MCF 10A (cell line): ENCODE measurements around the gene GP9. TPM values are rescaled to one million over a fixed set of nuclear protein-coding genes. Genes with fewer than 3 reads are reported as not detected.

ENCODE experiments used
- BruUV-seq: library from RNA; stranded (reverse); fragments of 400-500 nt; replicated peaks from 2 replicates; lab custom pipeline; 2021; lab: Mats Ljungman, UMichigan
- CTCF ChIA-PET: fragments of 300-600 bp; sonication (Branson Sonifier 250); formaldehyde crosslinking; extraction: SDS; loops from one replicate; lab custom pipeline; 2021; ENCODE audit warnings: antibody characterized with exemption, inconsistent platforms; lab: Yijun Ruan, JAX
- POLR2A ChIA-PET: fragments of 300-600, 350-650 bp; sonication (Branson Sonifier 250); formaldehyde crosslinking; extraction: SDS; loops from one replicate; lab custom pipeline; 2020; ENCODE audit warnings: antibody characterized with exemption, inconsistent platforms; lab: Yijun Ruan, JAX
- DNase-seq: peaks from one replicate; pipeline ENCODE4 v3.0.0-alpha.2; 2018; ENCODE audit not compliant: unreplicated experiment
- H3K27ac Mint-ChIP-seq: one replicate; pipeline ENCODE4 v1.8.0; 2022; ENCODE audit warnings: mild to moderate bottlenecking, low read depth, mixed read lengths; ENCODE audit not compliant: unreplicated experiment
- H3K27me3 Mint-ChIP-seq: one replicate; pipeline ENCODE4 v1.8.0; 2022; ENCODE audit warnings: mixed read lengths; ENCODE audit not compliant: insufficient read depth, unreplicated experiment
- H3K36me3 Mint-ChIP-seq: one replicate; pipeline ENCODE4 v1.8.0; 2022; ENCODE audit warnings: mild to moderate bottlenecking, moderate library complexity, mixed read lengths; ENCODE audit not compliant: insufficient read depth, unreplicated experiment
- H3K4me1 Mint-ChIP-seq: one replicate; pipeline ENCODE4 v1.8.0; 2022; ENCODE audit warnings: mixed read lengths; ENCODE audit not compliant: insufficient read depth, unreplicated experiment
- H3K4me3 Mint-ChIP-seq: one replicate; pipeline ENCODE4 v1.8.0; 2022; ENCODE audit warnings: mild to moderate bottlenecking, moderate library complexity, mixed read lengths; ENCODE audit not compliant: unreplicated experiment
- H3K9me3 Mint-ChIP-seq: one replicate; pipeline ENCODE4 v1.8.0; 2022; ENCODE audit warnings: mixed read lengths; ENCODE audit not compliant: unreplicated experiment
- CTCF ChIP-seq: fragments of 200-600 bp; IDR thresholded peaks from one replicate; pipeline ENCODE4 v1.8.0; 2022; ENCODE audit warnings: antibody characterized with exemption, mild to moderate bottlenecking; ENCODE audit not compliant: unreplicated experiment
- intact Hi-C: fragments of 100-400 bp; cut with micrococcal nuclease; formaldehyde crosslinking; loops from 2 replicates; pipeline ENCODE4 v1.14.1; 2022
- total RNA-seq: library from RNA; stranded (reverse); gene quantifications from 2 replicates; pipeline ENCODE4 v1.2.3, GENCODE V29; 2022

Gene GP9
- total RNA-seq, 1 experiment from 2014 or later: not detected

GRCh38 chr3:129040579-129041300 is 19.8 kb upstream of the GP9 start:
- no peak for DNase-seq
- Mint-ChIP-seq H3K9me3 (no peaks in the 10 kb centered on the region), H3K27ac (no peak overlapping the region), H3K36me3 (peaks cover 6% of the 10 kb centered on the region), H3K27me3 (peaks cover 12% of the 10 kb centered on the region), H3K4me1 (no peaks in the 10 kb centered on the region), H3K4me3 (no peak overlapping the region)
- ChIA-PET POLR2A (interaction anchor here (0.6 to 0.7 kb wide), 3 partner anchors 31 to 302 kb away, joined by 3 read pairs; no protein-coding TSS in a partner anchor), CTCF (interaction anchor here (0.6 to 2.3 kb wide), 3 partner anchors 12 to 337 kb away, joined by 4 to 13 read pairs (median 7); no protein-coding TSS in a partner anchor)
- TF ChIP-seq CTCF: no peak
- intact Hi-C loops: no loop called here
- no TSS peak for BruUV-seq

GRCh38 chr3:129045675-129046036 is 14.9 kb upstream of the GP9 start:
- H3K9me3 Mint-ChIP-seq: no peaks in the 10 kb centered on the region
- H3K36me3 Mint-ChIP-seq: no peaks in the 10 kb centered on the region
- POLR2A ChIA-PET: no interaction called here
- H3K4me1 Mint-ChIP-seq: no peaks in the 10 kb centered on the region
- no peak overlapping the region for H3K4me3 Mint-ChIP-seq
- DNase-seq: no peak
- peaks cover 12% of the 10 kb centered on the region for H3K27me3 Mint-ChIP-seq
- no peak overlapping the region for H3K27ac Mint-ChIP-seq
- intact Hi-C loops: no loop called here
- CTCF ChIA-PET: interaction anchor here (1.4 kb wide), 1 partner anchor 200 kb away, joined by 5 read pairs; no protein-coding TSS in a partner anchor
- no TSS peak for BruUV-seq
- TF ChIP-seq CTCF: no peak

GRCh38 chr3:129046037-129046731 is 14.4 kb upstream of the GP9 start:
- H3K4me3 Mint-ChIP-seq: no peak overlapping the region
- no peak for DNase-seq
- no peaks in the 10 kb centered on the region for H3K9me3 Mint-ChIP-seq
- H3K27ac Mint-ChIP-seq: no peak overlapping the region
- ChIA-PET POLR2A (no interaction called here), CTCF (no interaction called here)
- H3K4me1 Mint-ChIP-seq: no peaks in the 10 kb centered on the region
- no peaks in the 10 kb centered on the region for H3K36me3 Mint-ChIP-seq
- intact Hi-C loops: no loop called here
- H3K27me3 Mint-ChIP-seq: peaks cover 12% of the 10 kb centered on the region
- no peak for TF ChIP-seq CTCF
- no TSS peak for BruUV-seq
